HG03108 (cell line): ENCODE measurements around the gene MCUR1.
"Not testable (repeated sequence)": the region's sequence is repeated elsewhere in the genome, so short reads cannot be mapped to it uniquely, and the experiment has no call there.

Source experiments
- ATAC-seq: cut with Tn5 transposase; IDR thresholded peaks from one replicate; pipeline ENCODE4 v1.9.1; 2021; ENCODE audit warnings: moderate library complexity; ENCODE audit not compliant: unreplicated experiment

The MCUR1 gene

GRCh38 chr6:13828656-13829301 lies 14.4 kb upstream of the MCUR1 start:
- ATAC-seq: not testable (repeated sequence)

- no peak for ATAC-seq
These were observed 12.7 kb upstream of the MCUR1 start for GRCh38 chr6:13827032-13827431.

- ATAC-seq: no peak
These were observed 11.5 kb upstream of the MCUR1 start for GRCh38 chr6:13825871-13826270.

GRCh38 chr6:13818341-13818740 lies 4.0 kb upstream of the MCUR1 start:
- ATAC-seq: no peak

- no peak for ATAC-seq
These were observed 700 bp upstream of the MCUR1 start for GRCh38 chr6:13814938-13815575.

- peak; percentile 24 for ATAC-seq
These were observed 659 bp downstream of the MCUR1 start for GRCh38 chr6:13813621-13814175.

GRCh38 chr6:13813026-13813425 lies 1.3 kb downstream of the MCUR1 start:
- no peak for ATAC-seq

- no peak for ATAC-seq
These were observed 2.1 kb downstream of the MCUR1 start for GRCh38 chr6:13812359-13812642.

GRCh38 chr6:13811627-13812358 lies 2.6 kb downstream of the MCUR1 start:
- ATAC-seq: no peak

- no peak for ATAC-seq
These were observed 3.5 kb downstream of the MCUR1 start for GRCh38 chr6:13810688-13811446.

GRCh38 chr6:13808801-13809200 lies 5.6 kb downstream of the MCUR1 start:
- no peak for ATAC-seq

- no peak for ATAC-seq
These were observed 6.7 kb downstream of the MCUR1 start for GRCh38 chr6:13807696-13808095.

GRCh38 chr6:13803581-13803980 lies 10.8 kb downstream of the MCUR1 start:
- ATAC-seq: no peak

- no peak for ATAC-seq
These were observed 13.7 kb downstream of the MCUR1 start for GRCh38 chr6:13800615-13801014.

- no peak for ATAC-seq
These were observed 17.6 kb downstream of the MCUR1 start for GRCh38 chr6:13796781-13797180.

GRCh38 chr6:13795041-13795750 lies 19.2 kb downstream of the MCUR1 start:
- ATAC-seq: peak; percentile 89

- no peak for ATAC-seq
These were observed 20.2 kb downstream of the MCUR1 start for GRCh38 chr6:13794184-13794583.

- no peak for ATAC-seq
These were observed 24.6 kb downstream of the MCUR1 start for GRCh38 chr6:13789746-13790145.

GRCh38 chr6:13788820-13789219 lies 25.5 kb downstream of the MCUR1 start:
- no peak for ATAC-seq

GRCh38 chr6:13787137-13787536 lies 27.2 kb downstream of the MCUR1 start:
- no peak for ATAC-seq

- ATAC-seq: not testable (repeated sequence)
These were observed 34.2 kb downstream of the MCUR1 start for GRCh38 chr6:13780162-13780561.
